G401 (cell line): ENCODE results near the gene PRKCB. TPM values are rescaled to one million over a fixed set of nuclear protein-coding genes. Genes with fewer than 3 reads are reported as not detected.

Source experiments
- DNase-seq: peaks from one replicate; pipeline ENCODE4 v3.0.0-alpha.2; 2015; ENCODE audit warnings: low spot score
- in situ Hi-C: cut with HindIII; loops from 2 replicates; pipeline ENCODE4 v1.10.0; 2016; ENCODE audit warnings: low sequenced_read_pairs, mixed read lengths
- total RNA-seq: library from RNA; depleted of rRNA; stranded (reverse); fragments of >200 nt; shearing (Covaris generic); gene quantifications from 2 replicates; pipeline ENCODE4 v1.2.3, GENCODE V29; 2014

Gene PRKCB
- total RNA-seq, 1 experiment from 2014 or later = not detected

GRCh38 chr16:23953476-23953875 lies 117.7 kb downstream of the PRKCB start:
- in situ Hi-C loops = no loop called here

GRCh38 chr16:23955088-23955487 lies 119.3 kb downstream of the PRKCB start:
- no peak for DNase-seq
- in situ Hi-C loops = no loop called here

More at GRCh38 chr16:23953476-23953875, 117.7 kb downstream of the PRKCB start:
- DNase-seq = no peak

- no peak for DNase-seq
- in situ Hi-C loops = no loop called here
Observed at GRCh38 chr16:23957287-23957686, 121.5 kb downstream of the PRKCB start.

DNA sequence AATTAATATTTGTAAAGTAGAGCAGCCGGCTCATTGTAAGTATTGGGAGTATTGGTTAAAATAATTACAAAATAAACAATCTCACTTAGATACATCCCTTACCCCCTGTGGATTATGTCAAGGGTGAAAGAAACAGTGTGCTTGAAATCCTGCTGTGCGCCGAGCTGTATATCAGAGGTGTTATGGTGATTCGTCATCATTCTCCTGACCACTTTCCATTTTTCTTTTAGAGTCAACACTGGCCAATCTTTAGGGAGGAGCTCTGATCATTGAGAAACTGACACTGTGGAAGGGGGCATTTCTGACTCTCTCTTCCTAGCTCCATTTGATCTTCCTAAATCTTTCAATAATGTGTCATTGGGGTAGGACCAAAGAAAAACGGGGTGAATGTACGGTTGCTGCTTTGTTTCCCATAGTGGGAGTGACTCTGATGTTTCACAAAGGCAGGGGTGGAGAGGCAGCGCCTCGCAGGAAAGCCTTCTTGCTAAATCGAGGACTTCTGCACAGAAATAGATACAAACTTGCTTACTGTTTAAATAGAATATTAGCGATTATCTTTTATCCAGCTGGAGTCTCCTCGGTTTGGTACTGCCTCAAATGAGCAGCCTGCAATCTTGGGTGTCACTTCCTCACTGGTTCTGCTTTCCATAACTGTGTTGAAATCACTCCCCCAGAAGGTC lies 123.4 kb downstream of the PRKCB start:
- in situ Hi-C loops = no loop called here
- no peak for DNase-seq

- in situ Hi-C loops = no loop called here
- DNase-seq = no peak
Observed at GRCh38 chr16:23959752-23960072, 123.9 kb downstream of the PRKCB start.

- no peak for DNase-seq
- in situ Hi-C loops = no loop called here
Observed at GRCh38 chr16:23960081-23960885, 124.5 kb downstream of the PRKCB start.

DNA sequence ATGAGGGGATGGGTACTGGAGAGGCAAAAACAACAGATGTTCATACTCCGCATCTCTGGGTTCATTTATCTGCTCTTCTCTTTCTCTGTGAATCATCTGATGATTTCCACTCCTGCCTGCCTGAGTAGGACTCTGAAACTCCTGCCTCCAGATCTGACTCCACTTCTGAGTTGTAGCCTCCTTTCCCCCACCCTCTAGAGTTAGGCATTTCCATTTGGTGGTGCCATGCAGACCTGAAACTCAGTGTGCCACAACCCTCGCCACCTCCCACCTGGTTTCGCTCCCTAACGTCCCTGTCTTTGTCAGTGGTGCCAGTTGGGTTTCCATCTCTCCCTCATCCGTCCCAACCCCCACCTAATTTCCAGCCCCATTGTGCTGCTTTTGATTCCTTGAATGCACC lies 126.2 kb downstream of the PRKCB start:
- no peak for DNase-seq
- in situ Hi-C loops = no loop called here

GRCh38 chr16:23964136-23964535 lies 128.4 kb downstream of the PRKCB start:
- DNase-seq = no peak
- in situ Hi-C loops = no loop called here

DNA sequence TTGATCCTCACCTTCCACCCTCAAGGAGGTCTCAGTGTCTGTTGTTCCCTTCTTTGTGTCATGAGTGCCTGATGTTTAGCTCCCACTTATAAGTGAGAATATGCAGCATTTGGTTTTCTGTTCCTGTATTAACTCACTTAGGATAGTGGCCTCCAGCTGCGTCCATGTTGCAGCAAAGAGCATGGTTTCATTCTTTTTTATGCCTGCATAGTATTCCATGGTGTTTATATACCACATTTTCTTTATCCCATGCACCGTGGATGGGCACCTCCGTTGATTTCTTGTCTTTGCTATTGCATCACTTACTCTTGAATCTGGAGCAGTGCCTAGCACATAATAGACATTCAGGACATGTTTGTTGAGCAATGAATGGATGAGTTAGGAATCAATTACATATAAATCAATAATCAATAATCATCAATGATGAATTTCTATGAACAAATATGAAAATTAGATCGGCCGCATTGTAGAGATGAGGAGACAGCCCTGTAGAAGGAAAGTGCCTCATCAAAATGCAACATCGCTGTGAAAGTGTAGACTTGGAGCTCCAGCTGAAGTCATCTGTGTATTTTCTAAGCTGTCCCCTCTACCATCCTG lies 129.5 kb downstream of the PRKCB start:
- in situ Hi-C loops = no loop called here
- no peak for DNase-seq

GRCh38 chr16:23966597-23967394 lies 131.0 kb downstream of the PRKCB start:
- in situ Hi-C loops = no loop called here
- DNase-seq = no peak

DNA sequence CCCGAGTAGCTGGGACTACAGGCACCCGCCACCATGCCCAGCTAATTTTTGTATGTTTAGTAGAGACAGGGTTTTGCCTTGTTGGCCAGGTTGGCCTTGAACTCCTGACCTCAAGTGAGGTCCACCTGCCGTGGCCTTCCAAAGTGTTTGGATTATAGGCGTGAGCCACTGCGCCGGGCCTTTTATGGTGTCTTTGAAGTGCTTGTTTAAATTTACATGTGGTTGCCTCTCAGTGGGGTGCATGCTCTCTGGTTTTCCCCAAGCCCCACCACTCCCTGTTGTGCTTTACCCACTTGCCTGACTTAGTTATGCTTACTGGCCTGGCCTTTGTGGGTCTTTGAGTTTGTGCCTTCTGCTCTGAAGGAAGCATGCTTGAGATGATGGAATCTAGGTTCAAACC lies 132.0 kb downstream of the PRKCB start:
- in situ Hi-C loops = no loop called here
- DNase-seq = no peak

- in situ Hi-C loops = no loop called here
- no peak for DNase-seq
Observed at GRCh38 chr16:23968176-23968575, 132.4 kb downstream of the PRKCB start.

DNA sequence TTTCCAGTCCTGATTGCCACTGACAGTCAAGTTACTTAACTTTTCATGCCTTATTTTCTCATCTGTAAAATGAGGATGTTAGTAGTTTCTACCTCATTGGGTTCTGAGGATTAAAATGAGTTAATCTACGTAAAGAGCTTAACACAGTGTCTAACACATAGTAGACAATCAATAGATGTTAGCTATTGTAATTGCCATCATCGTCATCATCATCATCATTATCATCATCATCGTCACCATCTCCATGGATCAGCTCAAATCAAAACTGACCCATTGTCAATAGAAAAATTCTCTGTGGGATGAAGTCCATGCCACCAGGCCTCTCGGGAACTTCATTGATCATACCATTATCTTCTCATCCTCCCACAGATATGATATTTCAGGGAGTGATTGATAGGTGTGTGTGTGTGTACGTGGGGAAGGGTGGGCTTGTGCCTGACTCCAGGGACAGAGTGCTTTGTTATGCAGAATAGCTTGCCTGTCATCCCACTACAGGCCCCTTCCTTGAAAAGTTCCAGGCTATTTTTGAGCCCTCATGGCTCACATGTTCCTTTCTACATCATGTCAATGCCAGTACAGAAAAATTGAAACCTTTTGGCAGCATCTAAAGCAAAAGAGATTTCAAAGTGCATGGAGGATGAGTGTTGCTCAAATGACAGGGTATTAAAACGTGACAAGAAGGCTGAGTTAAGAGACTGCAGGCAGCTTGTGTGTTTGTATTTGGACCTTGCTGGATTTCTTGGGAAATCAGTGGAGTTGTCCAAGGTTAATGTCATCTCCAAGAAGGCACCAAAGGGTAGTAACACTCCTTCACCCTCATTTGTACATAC lies 133.9 kb downstream of the PRKCB start:
- DNase-seq = no peak
- in situ Hi-C loops = no loop called here

DNA sequence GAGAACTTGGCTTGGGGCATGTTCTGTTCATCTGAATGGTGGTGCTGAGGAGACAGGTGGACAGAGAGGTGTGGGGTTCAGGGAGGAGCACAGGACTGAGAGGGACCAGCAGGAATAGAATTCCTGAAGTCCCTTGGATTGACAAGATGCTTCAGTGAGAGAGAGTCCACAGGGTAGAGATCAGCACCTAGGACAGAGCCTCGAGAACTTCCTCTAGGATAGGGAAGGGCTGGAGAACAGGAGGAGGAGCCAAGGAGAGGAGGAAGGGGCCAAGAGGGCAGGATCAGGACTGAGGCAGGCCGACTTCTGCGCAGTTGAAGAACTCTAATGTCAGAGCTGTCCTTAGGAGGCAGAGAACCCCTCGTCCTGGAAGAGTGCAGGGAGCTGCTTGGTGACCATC lies 138.4 kb downstream of the PRKCB start:
- no peak for DNase-seq
- in situ Hi-C loops = no loop called here

- in situ Hi-C loops = no loop called here
- no peak for DNase-seq
Observed at GRCh38 chr16:23975293-23975692, 139.5 kb downstream of the PRKCB start.

DNA sequence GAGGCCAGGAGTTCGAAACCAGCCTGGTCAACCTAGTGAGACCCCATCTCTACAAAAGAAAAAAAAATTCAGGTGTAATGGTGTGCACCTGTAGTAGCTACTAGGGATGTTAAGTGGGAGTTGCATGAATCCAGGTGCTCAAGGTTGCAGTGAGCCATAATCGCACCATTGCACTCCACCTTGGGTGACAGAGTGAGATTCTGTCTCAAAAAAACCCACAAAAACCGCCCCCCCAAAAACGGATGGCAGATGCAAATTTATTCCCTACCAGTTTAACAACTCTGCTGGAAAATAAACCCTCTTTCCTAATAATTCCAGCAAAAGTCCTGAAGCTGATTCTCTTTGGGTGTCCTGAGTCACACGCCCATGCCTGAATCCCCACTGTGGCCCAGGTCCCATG lies 140.3 kb downstream of the PRKCB start:
- in situ Hi-C loops = no loop called here

DNA sequence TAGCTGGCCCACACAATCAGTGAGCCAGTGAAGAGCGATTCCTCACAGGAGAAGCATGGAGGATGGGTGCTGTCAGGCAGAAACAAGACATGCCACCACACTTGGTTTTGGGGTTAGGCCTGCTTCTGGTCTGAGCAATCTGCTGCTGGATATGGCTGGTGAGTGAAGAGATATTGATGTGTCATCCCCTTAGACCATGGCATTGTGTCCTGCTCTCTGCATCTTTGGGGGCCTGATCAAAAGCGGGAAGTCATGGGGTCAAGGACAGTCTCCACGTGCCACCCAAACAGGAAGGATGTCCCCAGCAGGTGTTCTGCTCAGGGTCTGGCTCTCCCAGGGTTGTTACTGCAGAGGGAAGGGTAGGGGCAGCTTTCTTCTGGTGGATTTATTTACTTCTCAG lies 140.7 kb downstream of the PRKCB start:
- in situ Hi-C loops = no loop called here
- DNase-seq = no peak

More for the DNA sequence above, 140.3 kb downstream of the PRKCB start:
- no peak for DNase-seq

GRCh38 chr16:23979441-23979840 lies 143.7 kb downstream of the PRKCB start:
- no peak for DNase-seq
- in situ Hi-C loops = no loop called here

DNA sequence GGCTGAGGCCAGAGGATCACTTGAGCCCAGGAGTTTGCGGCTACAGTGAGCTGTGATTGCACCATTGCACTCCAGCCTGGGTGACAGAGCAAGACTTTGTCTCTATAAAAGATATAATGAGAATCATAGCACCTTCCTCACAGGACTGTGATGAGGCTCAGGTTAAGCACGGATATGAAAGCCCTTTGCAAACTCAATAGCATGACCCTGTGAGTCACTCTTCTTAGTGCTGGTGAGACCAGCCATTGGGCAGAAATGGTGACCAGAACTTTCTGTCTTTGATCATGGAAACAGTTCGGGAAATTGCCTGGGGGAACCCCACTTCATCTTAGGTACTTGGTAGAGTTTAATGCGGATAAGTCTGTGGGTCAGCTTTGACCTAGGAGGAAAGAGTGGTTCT lies 144.2 kb downstream of the PRKCB start:
- no peak for DNase-seq
- in situ Hi-C loops = no loop called here
